ENCODE measurements around the gene DYNLT3. TPM values are rescaled to one million over a fixed set of nuclear protein-coding genes. Genes with fewer than 3 reads are reported as not detected.

DYNLT3 gene
- total RNA-seq, 1 donor: 58.6 TPM

DNA sequence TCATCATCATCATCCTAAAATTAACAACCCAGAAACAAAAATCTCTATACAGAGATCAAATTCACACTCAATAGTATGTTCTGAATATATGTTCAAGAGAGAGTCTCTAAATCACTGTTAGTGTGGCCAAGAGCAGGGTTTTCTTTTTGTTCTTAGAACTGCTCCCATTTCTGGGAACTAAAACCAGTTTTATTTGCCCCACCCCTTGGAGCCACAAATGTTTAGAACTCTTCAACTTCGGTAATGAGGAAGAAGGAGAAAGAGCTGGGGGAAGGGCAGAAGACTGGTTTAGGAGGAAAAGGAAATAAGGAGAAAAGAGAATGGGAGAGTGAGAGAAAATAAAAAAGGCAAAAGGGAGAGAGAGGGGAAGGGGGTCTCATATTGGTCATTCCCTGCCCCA is 35.3 kb downstream of the DYNLT3 start:
- H3K79me2 ChIP-seq (ENCODE audit: insufficient read depth, low read length): no peaks in the 10 kb centered on the region
- H2AFZ ChIP-seq (ENCODE audit: low read length): no peak overlapping the region
- H3K4me1 ChIP-seq (ENCODE audit: insufficient read depth, low read length): no peaks in the 10 kb centered on the region
- H4K20me1 ChIP-seq (ENCODE audit: insufficient read depth, low read length): no peaks in the 10 kb centered on the region
- no peaks in the 10 kb centered on the region for H3K36me3 ChIP-seq (ENCODE audit: insufficient read depth, low read length)
- no peak overlapping the region for H3K27ac ChIP-seq (ENCODE audit: low read depth, low read length)
- DNase-seq (ENCODE audit: insufficient read length, low spot score, missing footprints): no peak
- H3K9me3 ChIP-seq (ENCODE audit: low read depth, low read length): no peaks in the 10 kb centered on the region
- H3K4me2 ChIP-seq (ENCODE audit: insufficient read depth, low read length): no peak overlapping the region
- H3K4me3 ChIP-seq (ENCODE audit: insufficient read depth, low read length): no peak overlapping the region
- H3K27me3 ChIP-seq (ENCODE audit: insufficient read depth, low read length): peaks cover 11% of the 10 kb centered on the region
- TF ChIP-seq, protein P1, sequence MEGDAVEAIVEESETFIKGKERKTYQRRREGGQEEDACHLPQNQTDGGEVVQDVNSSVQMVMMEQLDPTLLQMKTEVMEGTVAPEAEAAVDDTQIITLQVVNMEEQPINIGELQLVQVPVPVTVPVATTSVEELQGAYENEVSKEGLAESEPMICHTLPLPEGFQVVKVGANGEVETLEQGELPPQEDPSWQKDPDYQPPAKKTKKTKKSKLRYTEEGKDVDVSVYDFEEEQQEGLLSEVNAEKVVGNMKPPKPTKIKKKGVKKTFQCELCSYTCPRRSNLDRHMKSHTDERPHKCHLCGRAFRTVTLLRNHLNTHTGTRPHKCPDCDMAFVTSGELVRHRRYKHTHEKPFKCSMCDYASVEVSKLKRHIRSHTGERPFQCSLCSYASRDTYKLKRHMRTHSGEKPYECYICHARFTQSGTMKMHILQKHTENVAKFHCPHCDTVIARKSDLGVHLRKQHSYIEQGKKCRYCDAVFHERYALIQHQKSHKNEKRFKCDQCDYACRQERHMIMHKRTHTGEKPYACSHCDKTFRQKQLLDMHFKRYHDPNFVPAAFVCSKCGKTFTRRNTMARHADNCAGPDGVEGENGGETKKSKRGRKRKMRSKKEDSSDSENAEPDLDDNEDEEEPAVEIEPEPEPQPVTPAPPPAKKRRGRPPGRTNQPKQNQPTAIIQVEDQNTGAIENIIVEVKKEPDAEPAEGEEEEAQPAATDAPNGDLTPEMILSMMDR (IDR thresholded peaks at IDR 0.05; ENCODE audit: extremely low read depth, low read depth, low read length): no peak

DNA sequence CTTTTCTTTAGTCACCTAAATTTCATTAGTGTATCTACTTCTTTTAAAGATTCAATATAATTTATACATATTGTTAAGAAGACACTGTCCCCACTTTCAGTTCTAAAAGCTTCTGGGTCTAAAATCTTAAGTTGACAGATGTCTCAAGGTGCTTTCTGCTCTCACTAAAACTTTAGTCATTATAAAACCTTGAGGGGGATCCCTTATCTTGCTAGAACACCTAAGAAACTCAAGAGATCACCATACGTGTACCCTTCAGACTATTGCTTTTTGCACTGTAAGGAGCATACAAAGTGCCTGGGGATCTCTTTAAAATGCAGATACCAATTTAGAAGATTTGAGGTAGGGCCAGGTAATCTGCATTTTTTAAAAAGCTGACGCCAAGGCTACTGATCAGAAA is 37.4 kb downstream of the DYNLT3 start:
- Histone ChIP-seq H3K79me2 (ENCODE audit: insufficient read depth, low read length) (no peaks in the 10 kb centered on the region), H3K4me3 (ENCODE audit: insufficient read depth, low read length) (no peak overlapping the region), H4K20me1 (ENCODE audit: insufficient read depth, low read length) (no peaks in the 10 kb centered on the region), H3K4me1 (ENCODE audit: insufficient read depth, low read length) (no peaks in the 10 kb centered on the region), H3K9me3 (ENCODE audit: low read depth, low read length) (no peaks in the 10 kb centered on the region), H3K27me3 (ENCODE audit: insufficient read depth, low read length) (peaks cover 11% of the 10 kb centered on the region), H3K27ac (ENCODE audit: low read depth, low read length) (no peak overlapping the region), H2AFZ (ENCODE audit: low read length) (no peak overlapping the region), H3K36me3 (ENCODE audit: insufficient read depth, low read length) (no peaks in the 10 kb centered on the region), H3K4me2 (ENCODE audit: insufficient read depth, low read length) (no peak overlapping the region)
- TF ChIP-seq, protein P1 (IDR thresholded peaks at IDR 0.05; ENCODE audit: extremely low read depth, low read depth, low read length): no peak
- no peak for DNase-seq (ENCODE audit: insufficient read length, low spot score, missing footprints)

DNA sequence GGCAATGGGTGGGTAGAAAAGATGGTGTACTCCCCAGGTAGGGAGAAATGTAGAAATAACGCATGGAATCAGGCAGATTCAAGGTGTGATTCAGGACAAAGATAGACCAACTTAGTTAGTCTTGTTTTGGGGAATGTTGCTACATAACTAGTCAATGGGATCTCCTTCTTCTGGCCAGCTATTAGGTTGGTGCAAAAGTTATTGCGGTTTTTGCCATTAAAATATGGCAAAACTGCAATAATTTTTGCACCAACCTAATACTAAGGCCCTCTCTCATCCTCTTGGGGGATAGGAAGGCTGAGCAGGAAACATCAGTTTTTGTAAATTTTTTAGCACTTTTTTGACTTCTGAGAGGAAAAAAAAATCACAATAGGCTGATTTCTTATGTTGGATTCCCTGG is 44.3 kb downstream of the DYNLT3 start:
- Histone ChIP-seq H3K4me2 (ENCODE audit: insufficient read depth, low read length) (no peak overlapping the region), H4K20me1 (ENCODE audit: insufficient read depth, low read length) (no peaks in the 10 kb centered on the region), H3K79me2 (ENCODE audit: insufficient read depth, low read length) (no peaks in the 10 kb centered on the region), H3K36me3 (ENCODE audit: insufficient read depth, low read length) (no peaks in the 10 kb centered on the region), H3K4me1 (ENCODE audit: insufficient read depth, low read length) (no peaks in the 10 kb centered on the region), H3K9me3 (ENCODE audit: low read depth, low read length) (no peaks in the 10 kb centered on the region), H2AFZ (ENCODE audit: low read length) (no peak overlapping the region), H3K27me3 (ENCODE audit: insufficient read depth, low read length) (no peaks in the 10 kb centered on the region), H3K27ac (ENCODE audit: low read depth, low read length) (no peak overlapping the region), H3K4me3 (ENCODE audit: insufficient read depth, low read length) (no peak overlapping the region)
- no peak for DNase-seq (ENCODE audit: insufficient read length, low spot score, missing footprints)
- TF ChIP-seq, protein P1 (IDR thresholded peaks at IDR 0.05; ENCODE audit: extremely low read depth, low read depth, low read length): no peak

DNA sequence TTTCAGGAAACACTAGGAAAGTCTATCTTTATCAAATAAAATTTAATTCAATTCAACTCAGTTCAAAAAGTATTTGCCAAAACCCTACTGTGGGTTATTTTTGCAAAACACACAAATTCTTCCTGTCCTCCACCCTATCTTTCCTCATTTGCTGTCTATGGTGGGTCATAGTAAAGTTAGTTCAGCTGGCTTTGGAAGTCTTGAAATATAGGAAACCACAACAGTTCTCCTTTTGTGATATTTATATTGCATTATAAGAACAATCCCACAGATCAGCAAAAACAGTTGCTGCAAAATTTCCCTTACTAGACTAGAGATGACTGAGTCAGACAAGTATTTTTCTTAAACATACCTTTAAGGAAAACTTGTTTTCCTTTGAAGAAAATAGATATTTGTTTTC is 45.3 kb downstream of the DYNLT3 start:
- H3K79me2 ChIP-seq (ENCODE audit: insufficient read depth, low read length): no peaks in the 10 kb centered on the region
- no peak overlapping the region for H3K27ac ChIP-seq (ENCODE audit: low read depth, low read length)
- H3K4me1 ChIP-seq (ENCODE audit: insufficient read depth, low read length): no peaks in the 10 kb centered on the region
- no peak overlapping the region for H3K4me3 ChIP-seq (ENCODE audit: insufficient read depth, low read length)
- DNase-seq (ENCODE audit: insufficient read length, low spot score, missing footprints): no peak
- H3K27me3 ChIP-seq (ENCODE audit: insufficient read depth, low read length): no peaks in the 10 kb centered on the region
- TF ChIP-seq, protein P1 (IDR thresholded peaks at IDR 0.05; ENCODE audit: extremely low read depth, low read depth, low read length): no peak
- no peaks in the 10 kb centered on the region for H4K20me1 ChIP-seq (ENCODE audit: insufficient read depth, low read length)
- H3K4me2 ChIP-seq (ENCODE audit: insufficient read depth, low read length): no peak overlapping the region
- no peaks in the 10 kb centered on the region for H3K36me3 ChIP-seq (ENCODE audit: insufficient read depth, low read length)
- H3K9me3 ChIP-seq (ENCODE audit: low read depth, low read length): no peaks in the 10 kb centered on the region
- no peak overlapping the region for H2AFZ ChIP-seq (ENCODE audit: low read length)

Data from osteoblast (primary cell).